ENCODE measurements around the gene MFSD12.

- no peak for TF ChIP-seq CTCF (IDR thresholded peaks at IDR 0.05; ENCODE audit: insufficient read depth, low read length, poor library complexity, severe bottlenecking)
- no peak for TF ChIP-seq EZH2phosphoT487 (conservative IDR thresholded peaks at IDR 0.05; ENCODE audit: low read length)
These were observed 49.8 kb downstream of the MFSD12 start for GRCh38 chr19:3507371-3508120.
